GM12872 (cell line): ENCODE results near the gene CA5A.

Experiments used
- TF ChIP-seq, protein P1 (sequence below): IDR thresholded peaks from 3 replicates; pipeline ENCODE4 v1.5.1; 2011; ENCODE audit warnings: low read depth, mild to moderate bottlenecking, low read length, moderate library complexity; ENCODE audit not compliant: insufficient read depth

CA5A gene

GRCh38 chr16:87864331-87864989 lies 71.9 kb downstream of the CA5A start:
- TF ChIP-seq, protein P1, sequence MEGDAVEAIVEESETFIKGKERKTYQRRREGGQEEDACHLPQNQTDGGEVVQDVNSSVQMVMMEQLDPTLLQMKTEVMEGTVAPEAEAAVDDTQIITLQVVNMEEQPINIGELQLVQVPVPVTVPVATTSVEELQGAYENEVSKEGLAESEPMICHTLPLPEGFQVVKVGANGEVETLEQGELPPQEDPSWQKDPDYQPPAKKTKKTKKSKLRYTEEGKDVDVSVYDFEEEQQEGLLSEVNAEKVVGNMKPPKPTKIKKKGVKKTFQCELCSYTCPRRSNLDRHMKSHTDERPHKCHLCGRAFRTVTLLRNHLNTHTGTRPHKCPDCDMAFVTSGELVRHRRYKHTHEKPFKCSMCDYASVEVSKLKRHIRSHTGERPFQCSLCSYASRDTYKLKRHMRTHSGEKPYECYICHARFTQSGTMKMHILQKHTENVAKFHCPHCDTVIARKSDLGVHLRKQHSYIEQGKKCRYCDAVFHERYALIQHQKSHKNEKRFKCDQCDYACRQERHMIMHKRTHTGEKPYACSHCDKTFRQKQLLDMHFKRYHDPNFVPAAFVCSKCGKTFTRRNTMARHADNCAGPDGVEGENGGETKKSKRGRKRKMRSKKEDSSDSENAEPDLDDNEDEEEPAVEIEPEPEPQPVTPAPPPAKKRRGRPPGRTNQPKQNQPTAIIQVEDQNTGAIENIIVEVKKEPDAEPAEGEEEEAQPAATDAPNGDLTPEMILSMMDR: no peak

DNA sequence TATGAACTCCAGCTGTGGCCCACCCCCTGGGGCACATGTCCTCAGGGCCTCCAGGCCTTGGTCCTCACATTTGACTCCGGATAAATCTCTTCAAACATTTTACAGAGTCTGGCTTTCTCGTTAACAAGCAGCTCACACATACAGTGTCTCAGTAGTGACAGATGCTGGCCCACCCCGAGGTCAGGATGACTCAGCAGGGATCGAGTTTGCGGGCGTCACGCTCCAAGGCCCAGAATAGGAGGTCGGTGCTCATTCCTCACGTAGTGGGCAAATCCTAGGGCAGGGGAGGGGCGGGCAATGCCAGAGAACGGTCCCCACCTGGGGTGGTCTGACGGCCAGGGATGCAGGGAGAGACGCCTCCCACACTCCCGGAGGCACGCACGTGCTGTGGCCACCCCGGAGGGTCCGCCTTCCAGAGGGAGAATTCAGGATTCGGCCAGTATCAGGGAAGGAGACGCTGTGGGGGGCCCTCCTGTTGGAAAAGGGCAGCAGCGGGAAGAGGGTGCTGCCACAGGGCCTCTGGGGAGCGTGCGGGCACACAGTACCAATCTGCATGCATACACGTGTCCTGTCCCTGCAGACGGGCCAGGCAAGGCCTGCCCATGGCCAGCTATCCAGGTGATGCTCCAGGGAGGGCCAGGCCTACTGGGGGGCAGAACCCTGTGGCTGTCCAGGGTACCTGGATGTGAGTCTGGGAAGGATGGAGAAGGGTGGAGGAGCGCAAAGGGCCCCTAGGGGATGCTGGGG lies 75.6 kb downstream of the CA5A start:
- TF ChIP-seq, protein P1: no peak

GRCh38 chr16:87856791-87857228 lies 79.5 kb downstream of the CA5A start:
- TF ChIP-seq, protein P1: no peak

- TF ChIP-seq, protein P1: no peak
Observed at GRCh38 chr16:87855852-87856715, 80.2 kb downstream of the CA5A start.

DNA sequence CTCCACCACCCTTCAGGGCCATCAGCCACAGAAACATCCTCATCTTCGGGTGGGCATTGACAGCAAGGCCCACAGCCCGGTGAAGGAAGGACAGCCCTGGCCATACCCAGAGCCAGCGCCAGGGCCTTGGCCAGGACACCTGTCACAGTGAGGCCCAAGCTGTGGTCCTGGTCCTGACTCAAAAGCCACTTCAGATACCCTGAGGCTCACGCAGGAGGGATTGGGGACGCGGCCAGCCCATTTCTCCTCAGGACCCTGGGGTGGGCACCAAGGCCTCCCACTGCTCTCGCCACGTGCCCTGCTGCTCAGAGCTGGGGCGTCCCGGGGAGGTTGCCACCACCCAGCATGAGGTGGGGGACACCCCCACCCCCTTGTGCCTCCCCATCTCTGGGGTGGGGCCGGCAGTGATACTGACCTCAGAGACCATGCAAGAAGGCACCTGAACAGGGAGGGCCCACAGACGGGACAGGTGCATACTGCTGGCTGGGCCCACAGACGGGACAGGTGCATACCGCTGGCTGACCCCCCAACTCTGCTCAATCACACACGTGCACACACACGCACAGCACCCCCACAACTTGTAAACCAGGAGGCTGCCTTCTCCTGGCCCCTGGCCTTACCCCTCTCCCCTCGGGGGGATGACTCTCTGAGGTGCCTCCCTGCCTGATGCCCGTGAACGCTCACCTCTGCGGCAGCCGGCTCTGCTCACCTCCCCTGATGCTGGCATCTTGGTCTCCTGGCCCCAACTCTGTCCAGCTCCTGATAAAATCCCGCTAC lies 81.2 kb downstream of the CA5A start:
- TF ChIP-seq, protein P1: no peak

DNA sequence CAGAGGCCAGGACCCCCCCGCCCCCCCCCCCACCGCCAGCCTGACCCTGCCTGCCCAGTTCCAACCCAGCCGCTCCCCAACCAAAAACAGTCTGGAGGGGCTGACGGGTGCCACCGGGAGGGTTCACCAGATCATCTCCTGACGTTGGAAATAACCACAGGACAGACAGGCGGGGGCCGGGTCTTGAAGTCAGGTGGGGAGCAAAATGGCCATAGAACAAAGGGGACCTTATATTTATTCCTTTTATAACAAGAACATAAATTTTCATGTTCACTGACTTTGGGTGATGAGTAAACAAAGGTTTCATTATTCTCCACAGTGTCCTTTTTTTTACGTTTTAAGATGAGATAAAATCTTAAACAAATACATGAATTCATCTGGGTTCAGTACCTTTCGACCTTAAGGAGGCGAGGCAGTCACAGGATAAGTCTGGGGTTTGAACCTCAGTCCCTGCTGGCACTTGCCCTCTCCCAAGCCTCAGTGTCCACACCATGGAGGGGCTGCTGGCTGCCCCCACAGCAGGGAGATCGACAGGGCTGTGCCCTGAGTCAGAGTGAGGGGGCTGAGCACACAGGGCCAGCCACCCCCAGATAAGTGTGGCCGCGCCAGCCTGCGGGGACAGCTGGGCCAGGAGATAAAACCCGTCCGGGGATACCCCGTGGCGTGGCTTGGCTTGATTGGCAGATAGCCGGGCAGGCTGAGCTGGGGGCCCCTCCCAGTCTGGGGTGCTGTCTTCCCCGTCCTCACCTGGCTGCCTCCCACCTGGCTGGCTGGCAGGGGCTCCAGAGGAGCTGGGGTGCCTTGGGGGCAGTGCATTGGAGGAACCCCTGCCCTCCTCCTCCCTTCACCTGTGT lies 82.0 kb downstream of the CA5A start:
- TF ChIP-seq, protein P1: no peak
